GM12892 (cell line): ENCODE results near the gene ADRA2C.

Experiments
- DNase-seq: peaks from one replicate; pipeline ENCODE4 v3.0.0; 2011; ENCODE audit not compliant: insufficient read length
- FAIRE-seq: peaks from 2 replicates; lab custom pipeline; 2011; peaks lifted over from hg19 to GRCh38; lab: Jason Lieb, UNC
- POLR2A ChIP-seq: IDR thresholded peaks from 2 replicates; pipeline ENCODE4 v1.6.1; 2011; ENCODE audit warnings: low read depth, low read length, control low read depth
- POLR2AphosphoS5 ChIP-seq: IDR thresholded peaks from 2 replicates; pipeline ENCODE4 v1.6.1; 2011; ENCODE audit warnings: low read depth, low read length, control low read depth
- TAF1 ChIP-seq: IDR thresholded peaks from 2 replicates; pipeline ENCODE4 v1.6.1; 2011; ENCODE audit warnings: low read depth, mild to moderate bottlenecking, control low read depth, low read length, borderline replicate concordance

The ADRA2C gene

GRCh38 chr4:3786196-3786869 lies 20.1 kb downstream of the ADRA2C start:
- FAIRE-seq, result no peak
- no peak for TF ChIP-seq POLR2AphosphoS5
- TF ChIP-seq POLR2A, result no peak
- no peak for TF ChIP-seq TAF1
- DNase-seq, result no peak

- no peak for TF ChIP-seq POLR2AphosphoS5
- no peak for TF ChIP-seq POLR2A
- TF ChIP-seq TAF1, result no peak
- DNase-seq (no peak), FAIRE-seq (peak; percentile 100)
Measured at GRCh38 chr4:3787489-3788365, 21.5 kb downstream of the ADRA2C start.

GRCh38 chr4:3788366-3788660 lies 22.1 kb downstream of the ADRA2C start:
- no peak for FAIRE-seq
- TF ChIP-seq TAF1 (no peak), POLR2A (no peak), POLR2AphosphoS5 (no peak)
- no peak for DNase-seq

- DNase-seq (no peak), FAIRE-seq (no peak)
- TF ChIP-seq POLR2A (no peak), TAF1 (no peak), POLR2AphosphoS5 (no peak)
Measured at GRCh38 chr4:3789587-3789986, 23.4 kb downstream of the ADRA2C start.

- TF ChIP-seq TAF1 (no peak), POLR2AphosphoS5 (no peak), POLR2A (no peak)
- DNase-seq (no peak), FAIRE-seq (no peak)
Measured at GRCh38 chr4:3790006-3790561, 23.9 kb downstream of the ADRA2C start.

DNA sequence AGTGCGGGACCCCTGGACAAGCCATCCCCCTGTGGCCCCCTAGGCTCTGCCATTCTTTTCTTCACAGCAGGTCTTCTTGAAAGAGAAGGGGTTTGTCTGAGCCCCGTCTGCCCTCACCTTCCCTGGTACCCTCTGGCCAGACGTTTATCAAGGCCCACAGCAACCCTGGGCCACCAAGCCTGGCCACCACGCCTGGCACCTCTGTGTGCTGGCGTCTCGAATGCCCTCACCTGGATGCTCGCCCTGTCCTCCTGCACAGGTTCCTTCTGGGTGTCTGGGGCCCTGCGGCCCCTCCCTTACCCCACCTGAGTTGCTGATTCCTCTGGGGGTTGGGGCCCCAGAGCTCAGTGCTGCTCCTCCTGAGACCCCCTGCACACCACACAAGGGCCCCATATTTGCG lies 25.1 kb downstream of the ADRA2C start:
- no peak for TF ChIP-seq TAF1
- DNase-seq, result no peak
- FAIRE-seq, result no peak

DNA sequence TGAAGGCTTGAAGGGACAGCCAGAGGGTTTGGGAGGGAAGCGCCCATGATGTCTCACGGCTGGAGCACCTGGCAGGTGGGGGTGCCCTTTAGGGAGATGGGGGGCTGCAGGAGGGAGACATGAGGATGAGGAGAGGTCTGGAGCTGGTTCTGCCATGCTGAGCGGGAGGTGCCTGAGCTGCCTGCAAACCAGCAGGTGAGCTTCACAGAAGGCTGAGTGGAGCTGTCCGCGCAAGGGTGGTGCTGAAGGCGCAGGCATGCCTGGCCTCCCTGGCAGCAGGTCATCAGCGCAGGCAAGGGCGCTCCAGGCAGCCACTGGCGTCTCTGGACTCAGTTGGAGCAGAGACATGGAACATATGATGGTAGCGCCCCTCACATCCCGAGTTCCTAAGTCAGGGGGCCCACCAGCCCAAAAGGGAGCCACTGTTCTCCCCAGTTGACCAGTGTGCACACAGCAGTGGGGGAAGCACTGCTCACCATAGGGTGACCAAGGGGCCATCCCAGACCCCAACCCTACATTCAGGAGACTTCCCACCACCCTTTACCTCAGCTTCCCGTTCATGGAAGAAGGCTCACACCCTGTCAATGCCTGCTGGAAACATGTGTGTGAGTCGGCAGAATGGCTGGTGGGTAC lies 25.8 kb downstream of the ADRA2C start:
- no peak for TF ChIP-seq POLR2A
- TF ChIP-seq TAF1, result no peak
- FAIRE-seq, result no peak
- no peak for DNase-seq

GRCh38 chr4:3792813-3793212 lies 26.6 kb downstream of the ADRA2C start:
- TF ChIP-seq TAF1, result no peak
- TF ChIP-seq POLR2A, result no peak
- no peak for TF ChIP-seq POLR2AphosphoS5
- DNase-seq (no peak), FAIRE-seq (no peak)

- TF ChIP-seq POLR2AphosphoS5, result no peak
- TF ChIP-seq TAF1, result no peak
- no peak for TF ChIP-seq POLR2A
- FAIRE-seq, result no peak
- no peak for DNase-seq
Measured at GRCh38 chr4:3793545-3793944, 27.4 kb downstream of the ADRA2C start.

DNA sequence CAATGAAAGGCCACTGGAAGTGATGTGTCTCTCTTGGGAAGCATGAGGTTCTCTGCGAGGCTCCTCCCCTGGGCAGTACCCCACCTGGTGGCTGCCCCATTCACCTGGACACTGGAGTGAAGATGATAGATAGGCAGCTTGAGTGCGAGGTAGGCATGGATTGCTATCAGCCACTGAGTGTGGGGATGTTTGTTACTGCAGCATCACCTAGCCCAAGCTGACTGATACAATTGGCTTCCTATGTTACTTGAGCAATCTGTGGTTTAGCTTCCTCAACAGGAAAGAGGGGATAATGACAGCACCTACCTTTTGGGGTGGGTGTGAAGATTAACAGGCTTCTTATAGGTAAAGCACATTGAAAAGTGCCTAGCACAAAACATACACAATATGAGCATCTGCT lies 30.8 kb downstream of the ADRA2C start:
- TF ChIP-seq POLR2A (no peak), TAF1 (no peak), POLR2AphosphoS5 (no peak)
- no peak for FAIRE-seq
- DNase-seq, result no peak

DNA sequence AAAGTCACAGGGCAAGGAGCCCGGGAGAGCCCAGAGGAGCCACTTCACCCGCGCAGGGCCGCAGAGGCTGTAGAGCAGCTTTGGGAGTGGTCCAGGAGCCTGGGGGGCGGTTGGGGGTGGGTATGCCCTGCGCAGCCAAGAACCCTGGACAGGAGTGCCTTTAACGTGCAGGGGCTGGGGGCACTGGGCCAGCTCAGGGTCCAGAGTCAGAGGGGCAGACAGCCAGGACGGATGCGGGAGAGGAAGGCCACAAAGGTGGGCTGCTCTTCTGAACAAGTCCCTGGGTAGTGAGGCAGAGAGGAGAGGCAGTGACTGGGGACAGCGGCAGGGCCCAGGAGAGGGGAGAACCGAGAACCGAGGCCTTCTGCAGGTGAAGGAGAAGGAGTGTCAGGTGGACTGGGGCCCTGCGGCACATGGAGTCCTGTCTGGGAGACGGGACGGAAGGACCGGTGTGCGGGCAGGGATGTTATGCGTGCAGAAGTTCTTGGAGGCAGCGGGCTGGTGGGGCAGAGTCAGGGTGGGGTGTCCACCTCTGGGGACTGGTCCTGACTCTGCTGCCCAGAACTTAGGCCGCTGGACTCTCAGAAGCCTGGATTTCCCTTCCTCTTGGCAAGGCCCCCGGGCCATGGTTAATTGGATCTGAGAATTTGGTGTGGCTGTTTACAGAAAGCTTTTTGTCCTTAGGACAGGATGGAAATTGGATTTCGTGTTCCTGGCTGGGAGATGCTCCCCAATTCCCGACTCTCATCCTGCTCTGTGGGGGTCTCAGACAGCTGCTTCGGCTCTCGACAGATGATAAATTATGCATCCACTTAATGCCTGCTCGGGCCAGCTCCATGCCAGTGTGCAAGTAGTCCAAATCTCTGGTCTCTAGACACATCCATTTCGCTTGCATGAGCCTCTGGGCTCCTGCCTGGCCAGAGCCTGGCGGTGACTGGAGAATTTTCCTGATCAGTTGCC lies 31.9 kb downstream of the ADRA2C start:
- FAIRE-seq, result no peak
- TF ChIP-seq TAF1 (no peak), POLR2A (no peak), POLR2AphosphoS5 (no peak)
- no peak for DNase-seq
